Stimulated activated CD8-positive, alpha-beta memory T cell treated with anti-CD3 and anti-CD28 coated beads, Interleukin-7, amount 100 ng/mL, for 1 hour (primary cell): ENCODE results near the gene TECRL.

Experiments used
- DNase-seq, 2 donors: peaks; one replicate each; pipeline ENCODE4 v3.0.0-alpha.2; 2020; ENCODE audit warnings: low read depth in 2 of 2

The TECRL gene

DNA sequence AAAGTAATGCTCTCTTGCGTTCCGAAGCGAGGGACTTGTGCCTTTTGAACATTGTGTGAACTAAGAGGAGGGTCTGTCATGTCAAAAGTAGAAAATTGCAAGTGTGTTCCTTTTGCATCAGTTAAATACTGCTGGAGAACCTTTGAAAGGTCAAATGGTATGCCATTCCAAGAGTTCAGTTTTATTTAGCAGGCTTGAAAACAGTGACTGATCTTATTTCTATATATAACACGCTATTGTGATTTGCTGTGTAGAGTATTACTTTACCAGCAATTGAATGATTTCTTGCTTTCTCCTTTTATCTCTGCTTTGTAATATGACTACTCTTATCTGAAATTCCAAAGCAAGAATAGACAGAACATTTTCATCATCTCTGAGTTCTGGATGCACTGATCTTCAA lies at the start of gene TECRL:
TECRL (minus strand) TSS at position 151 of the 400 bp plus-strand sequence; CDS start at position 52, 99 bp downstream.
- DNase-seq, result no peak

DNA sequence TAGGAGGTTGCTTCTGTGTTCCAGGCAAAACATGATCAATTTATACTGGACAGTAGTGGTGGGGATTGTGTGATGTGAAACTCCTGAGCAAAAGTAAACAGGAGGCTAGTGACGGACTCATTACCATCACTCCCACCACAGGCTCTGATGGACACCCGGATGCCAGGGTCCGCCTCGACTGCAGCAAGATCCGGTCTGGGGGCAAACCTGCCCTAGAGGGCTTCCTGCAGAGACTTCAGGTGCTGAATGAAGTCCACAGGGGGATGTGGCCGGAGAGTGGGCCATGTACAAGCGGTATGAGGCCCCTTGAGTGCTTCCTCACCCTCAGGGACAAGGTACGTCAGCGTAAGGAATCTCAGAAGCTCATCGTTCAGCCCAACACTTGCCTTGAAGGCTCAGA lies 23.4 kb upstream of the TECRL start:
- no peak for DNase-seq

DNA sequence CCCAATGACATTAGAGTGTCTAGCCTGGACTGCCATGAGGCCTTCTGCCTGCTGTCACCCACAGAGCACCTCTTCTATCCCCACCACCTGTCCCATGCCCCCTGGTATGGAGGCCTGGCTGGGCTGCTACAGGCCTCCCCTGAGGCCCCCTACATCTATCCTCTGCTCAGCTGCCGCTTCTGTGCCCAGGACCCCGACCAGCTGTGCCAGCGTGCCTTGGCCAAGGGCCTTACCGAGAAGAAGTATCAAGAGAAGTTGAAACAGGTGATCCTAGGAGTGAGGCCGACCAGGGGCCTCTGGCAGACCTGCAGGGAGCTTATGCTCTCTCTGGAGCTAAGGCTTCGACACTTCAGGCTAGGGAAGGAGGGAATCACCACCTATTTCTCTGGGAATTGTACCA lies 21.7 kb upstream of the TECRL start:
- no peak for DNase-seq

DNA sequence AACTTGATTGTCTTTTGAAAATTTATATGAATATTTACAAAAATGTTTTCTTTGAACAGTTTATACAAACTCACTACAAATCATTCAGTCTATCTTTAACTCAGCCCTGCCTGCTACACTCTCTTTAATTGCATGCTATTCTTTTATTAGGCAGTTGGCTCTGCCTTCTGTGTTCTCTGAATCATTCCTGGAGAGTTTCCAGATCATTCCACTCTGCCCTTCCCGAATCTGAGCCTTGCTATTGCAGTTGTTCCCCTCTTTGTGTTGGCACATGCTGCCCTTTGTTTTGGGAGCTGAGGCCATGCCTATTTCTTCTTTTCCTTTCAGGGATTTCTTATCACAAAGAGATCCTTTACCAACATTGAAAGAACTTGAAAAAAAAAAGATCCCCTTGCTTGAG lies 8.7 kb upstream of the TECRL start:
- no peak for DNase-seq

GRCh38 chr4:64407000-64407399 lies 2.2 kb downstream of the TECRL start:
- DNase-seq, result no peak

DNA sequence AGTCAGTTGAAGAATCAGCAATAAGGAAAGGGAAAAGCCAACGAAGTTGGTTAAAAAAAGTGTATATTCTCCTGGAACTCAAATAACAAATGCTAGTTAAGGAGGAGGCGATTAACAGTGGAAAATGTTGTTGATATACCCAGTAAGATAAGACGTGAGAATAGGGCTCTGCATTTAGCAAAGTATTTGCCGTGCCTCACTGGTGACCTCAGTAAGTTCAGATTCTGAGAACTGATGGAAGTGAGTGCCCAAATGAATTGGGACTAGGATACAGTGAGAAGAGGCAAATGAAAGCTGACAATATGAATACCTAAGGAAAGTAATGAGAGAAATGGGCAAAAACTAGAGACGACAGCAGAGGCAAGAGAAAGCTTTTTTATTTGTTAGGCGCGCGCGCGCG lies 3.5 kb downstream of the TECRL start:
- DNase-seq, result no peak

DNA sequence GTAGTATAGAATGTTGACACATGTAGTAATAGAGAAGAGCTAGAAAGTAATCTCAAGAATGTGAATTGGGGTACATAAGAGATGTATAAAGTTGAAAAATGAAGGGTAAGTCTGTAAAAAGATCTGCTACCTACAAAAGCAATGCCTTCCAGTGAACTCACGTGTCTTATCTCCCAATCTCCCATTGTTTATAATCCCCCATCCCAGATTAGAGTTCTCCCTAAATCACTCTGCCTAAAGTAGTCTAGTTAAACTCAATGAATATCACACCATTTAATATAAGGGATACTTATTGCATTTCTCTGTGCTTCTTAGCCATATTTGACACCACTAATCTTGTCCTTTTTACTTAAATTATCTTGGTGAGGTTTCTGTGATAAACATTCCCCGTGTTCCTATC lies 6.6 kb downstream of the TECRL start:
- no peak for DNase-seq

DNA sequence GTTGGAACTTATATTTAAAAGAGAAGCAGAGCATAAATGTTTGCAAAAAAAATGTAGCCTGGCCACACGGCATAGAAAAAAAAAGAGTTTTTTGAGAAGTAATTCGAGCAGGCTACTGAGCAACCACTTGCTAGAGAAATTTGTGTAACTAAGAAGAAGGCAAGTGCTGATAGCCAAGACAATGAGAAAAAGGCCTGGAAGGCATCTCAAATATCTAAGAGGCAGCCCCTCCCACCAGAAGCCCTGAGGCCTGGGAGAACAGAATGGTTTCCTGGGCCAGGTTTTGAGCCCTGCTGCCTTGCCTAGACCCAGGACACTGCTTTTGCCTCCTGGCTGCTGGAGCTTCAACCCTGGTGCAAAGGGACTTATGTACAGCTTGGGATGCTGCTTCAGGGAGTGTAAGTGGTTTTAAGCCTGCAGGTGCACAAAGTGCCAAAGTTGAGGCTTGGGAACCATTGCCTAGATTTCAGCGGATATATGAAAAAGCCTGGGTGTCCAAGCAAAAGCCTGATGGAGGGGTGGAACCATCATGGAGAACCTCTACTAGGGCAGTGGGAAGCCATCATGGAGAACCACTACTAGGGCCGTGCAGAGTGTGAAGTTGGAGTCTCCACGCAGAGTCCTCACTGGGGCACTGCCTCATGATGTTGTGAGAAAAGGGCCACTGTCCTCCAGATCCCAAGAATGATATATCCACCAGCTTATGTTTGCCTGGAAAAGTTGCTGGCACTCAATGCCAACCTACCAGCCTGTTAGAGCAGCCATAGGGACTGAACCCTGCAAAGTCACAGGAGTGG lies 9.7 kb downstream of the TECRL start:
- DNase-seq, result no peak

GRCh38 chr4:64394469-64394868 lies 14.8 kb downstream of the TECRL start:
- DNase-seq, result no peak

GRCh38 chr4:64388252-64388651 lies 21.0 kb downstream of the TECRL start:
- DNase-seq, result no peak

- DNase-seq, result no peak
Measured at GRCh38 chr4:64385220-64385619, 24.0 kb downstream of the TECRL start.

DNA sequence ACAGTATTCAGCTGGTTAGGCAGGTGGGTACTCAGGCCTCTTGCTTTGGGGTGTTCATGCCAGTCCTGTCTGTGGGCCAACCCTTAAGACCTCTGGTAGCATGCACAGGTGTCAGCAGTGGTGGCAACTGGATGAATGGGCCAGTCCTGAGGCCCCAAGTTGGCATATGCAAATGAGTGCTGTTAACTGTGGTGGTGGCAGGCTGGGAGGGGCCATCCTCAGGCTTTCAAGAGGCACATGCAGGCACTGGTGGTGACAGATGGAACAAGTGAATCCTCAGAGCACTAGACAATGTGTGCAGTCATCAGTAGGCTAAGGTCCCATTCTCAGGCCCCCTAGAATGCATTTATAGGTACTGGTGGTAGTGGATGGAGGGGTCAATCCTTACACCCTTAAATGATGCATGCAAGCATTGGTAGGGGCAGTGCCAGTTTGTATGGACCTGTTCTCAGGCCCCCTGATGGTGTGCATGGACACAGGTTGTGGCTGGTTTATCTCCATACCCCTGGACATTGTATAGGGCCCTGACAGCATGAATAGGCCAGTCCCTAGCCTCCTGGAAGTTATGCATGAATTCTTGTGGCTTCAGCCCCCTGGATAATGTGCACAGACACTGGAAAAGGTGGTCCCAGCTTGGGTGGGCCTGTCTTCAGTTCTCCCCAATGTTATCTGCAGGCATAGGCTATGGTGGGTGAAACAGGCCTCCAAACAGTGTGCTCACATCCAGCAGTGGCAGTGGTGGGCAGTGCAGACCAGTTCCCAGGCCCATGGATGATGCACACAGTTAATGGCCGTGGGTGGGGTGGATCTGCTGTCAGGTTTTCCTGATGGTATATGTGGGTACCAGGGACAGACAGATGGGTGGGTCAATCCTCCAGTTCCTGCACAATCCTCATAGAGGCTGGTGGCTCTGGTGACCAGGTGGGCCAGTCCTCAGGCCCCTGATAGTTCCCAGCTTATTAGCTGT lies 24.7 kb downstream of the TECRL start:
- no peak for DNase-seq

DNA sequence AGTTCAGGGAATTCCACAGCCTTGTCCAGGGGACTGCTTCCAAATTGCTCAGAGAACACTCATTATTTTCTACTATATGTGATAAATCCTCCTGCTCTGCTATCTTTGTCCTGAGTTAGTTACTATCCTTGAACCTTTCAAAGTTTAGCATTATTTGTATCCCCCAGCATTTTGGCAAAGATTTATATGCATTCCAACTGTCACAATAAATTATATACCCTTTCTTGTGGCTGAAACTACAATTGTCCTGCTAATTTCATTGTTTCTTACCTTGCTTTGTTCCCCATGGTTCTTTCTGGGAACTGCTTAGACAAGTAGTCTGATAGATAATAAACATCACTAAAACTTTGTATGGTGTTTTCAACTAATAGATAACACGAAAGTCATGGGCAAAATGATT lies 40.5 kb downstream of the TECRL start:
- DNase-seq, result no peak

DNA sequence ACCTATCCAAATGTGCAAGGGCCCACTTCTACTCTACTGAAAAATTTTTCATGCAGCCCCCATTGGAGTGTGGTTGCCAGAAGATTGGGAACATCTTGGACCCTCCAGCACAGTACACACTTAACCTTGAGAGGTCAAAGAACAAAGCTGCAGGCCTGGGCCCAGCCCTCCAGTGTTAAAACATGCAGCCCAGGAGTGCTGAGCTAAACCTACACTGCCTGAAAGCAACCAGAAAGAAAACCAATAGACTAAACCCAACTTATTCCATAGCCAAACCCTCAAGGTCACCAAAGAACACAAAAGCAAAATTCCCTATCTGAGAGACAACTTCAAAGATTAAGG lies 47.9 kb downstream of the TECRL start:
- DNase-seq, result no peak

DNA sequence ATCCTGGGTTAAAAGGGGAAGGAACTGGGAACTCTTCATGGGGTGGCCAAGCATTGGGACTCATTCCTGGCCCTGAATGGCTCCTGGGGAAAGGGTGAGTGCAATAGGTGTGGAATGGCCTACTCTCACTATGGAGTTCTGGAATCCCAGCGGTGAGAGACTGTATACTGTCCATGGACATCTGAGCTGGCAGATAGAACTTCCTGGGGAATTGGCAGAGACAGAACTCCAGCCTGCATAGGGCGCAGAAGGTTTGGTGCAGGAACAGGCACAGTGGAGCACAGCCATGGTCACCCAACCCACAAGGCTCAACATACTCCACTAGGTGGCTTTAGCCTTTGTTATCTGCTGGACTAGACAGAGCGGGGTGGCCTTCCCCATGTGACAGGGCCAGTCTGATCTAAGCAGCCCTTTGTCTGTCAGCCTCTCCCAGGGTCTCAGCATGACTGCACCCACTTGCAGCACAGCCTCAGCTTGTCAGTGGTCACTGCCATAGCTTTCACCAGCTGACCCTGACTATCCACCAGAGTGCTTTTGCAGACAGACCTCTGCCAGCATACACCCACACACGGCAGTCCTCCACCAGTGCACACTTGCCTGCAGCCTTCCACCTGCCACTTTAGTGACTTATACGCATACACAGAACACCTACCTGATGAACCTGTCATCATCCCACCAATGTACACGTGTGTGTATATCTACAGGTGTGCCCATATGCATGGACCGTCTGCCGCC lies 48.4 kb downstream of the TECRL start:
- no peak for DNase-seq

DNA sequence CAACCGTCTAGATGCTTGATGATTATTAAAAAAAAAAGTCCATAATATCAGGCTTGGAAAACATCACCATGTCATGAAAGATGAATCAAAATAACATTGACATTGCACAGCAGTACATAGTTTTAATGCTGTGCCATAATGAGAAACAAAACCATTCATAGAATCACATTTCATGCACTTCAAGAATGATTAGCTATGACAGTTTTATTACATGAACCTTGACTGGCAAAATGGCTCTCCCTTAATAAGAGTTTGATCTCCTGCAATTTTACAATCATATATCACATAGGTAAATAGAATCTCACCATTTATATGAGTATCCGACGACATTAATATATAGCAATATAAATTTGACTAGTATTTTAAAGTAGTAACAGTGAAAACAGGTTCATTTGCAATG lies 49.8 kb downstream of the TECRL start:
- DNase-seq, result no peak

DNA sequence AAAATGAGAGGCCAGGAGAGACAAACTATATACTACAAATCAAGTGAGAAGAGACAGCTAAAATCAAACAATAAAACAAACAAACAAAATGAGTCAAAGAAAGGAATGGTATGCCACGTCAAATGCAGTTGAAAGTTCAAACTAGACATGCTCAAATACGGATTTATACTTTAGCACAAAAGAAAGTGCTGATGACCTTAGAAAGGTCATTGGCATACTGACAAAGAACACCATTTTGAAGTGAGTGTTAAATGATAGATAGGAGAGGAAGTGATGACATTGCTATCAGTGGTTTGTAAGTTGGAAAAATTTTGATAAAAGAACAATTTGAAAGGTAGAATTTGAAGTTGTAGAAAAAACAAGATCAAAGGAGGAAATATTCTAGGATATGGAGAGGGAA lies 55.3 kb downstream of the TECRL start:
- no peak for DNase-seq

DNA sequence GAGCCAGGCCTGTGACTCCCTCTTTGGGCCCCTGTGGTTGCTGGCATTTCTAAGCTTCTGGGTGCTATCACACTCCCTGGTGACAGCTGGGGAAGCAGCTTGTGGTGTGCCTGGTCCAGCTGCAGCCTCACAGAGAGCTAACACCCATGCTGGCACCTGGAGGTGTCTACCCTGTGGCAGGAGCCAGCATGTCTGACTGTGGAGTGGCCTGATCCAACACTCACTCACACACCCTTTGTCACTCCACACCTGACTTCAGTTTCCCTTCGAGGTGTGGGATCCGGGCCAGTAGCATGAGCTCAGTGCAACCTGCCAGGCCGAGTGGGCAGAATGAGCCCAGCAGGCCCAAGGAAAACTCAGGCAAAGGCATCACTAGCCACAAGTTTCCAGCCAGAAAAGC lies 67.5 kb downstream of the TECRL start:
- no peak for DNase-seq

- no peak for DNase-seq
Measured at GRCh38 chr4:64340218-64341110, 68.8 kb downstream of the TECRL start.

- no peak for DNase-seq
Measured at GRCh38 chr4:64334964-64335363, 74.3 kb downstream of the TECRL start.

- DNase-seq, result no peak
Measured at GRCh38 chr4:64330143-64330542, 79.1 kb downstream of the TECRL start.
